GM19397 (cell line): Measurements from ENCODE around the gene INSR.

Experiments
- ATAC-seq: cut with Tn5 transposase; IDR thresholded peaks from one replicate; pipeline ENCODE4 v1.9.1; 2021; ENCODE audit warnings: mild to moderate bottlenecking, moderate library complexity; ENCODE audit not compliant: unreplicated experiment

Gene INSR

GRCh38 chr19:7197119-7197759 lies 97.0 kb downstream of the INSR start:
- peak; percentile 55 for ATAC-seq

- ATAC-seq: no peak
These were observed 97.5 kb downstream of the INSR start for GRCh38 chr19:7196763-7197118.

- no peak for ATAC-seq
These were observed 99.2 kb downstream of the INSR start for GRCh38 chr19:7195046-7195445.

- no peak for ATAC-seq
These were observed 99.6 kb downstream of the INSR start for GRCh38 chr19:7194566-7194965.

GRCh38 chr19:7191946-7192691 lies 102.1 kb downstream of the INSR start:
- no peak for ATAC-seq

- no peak for ATAC-seq
These were observed 105.2 kb downstream of the INSR start for GRCh38 chr19:7188698-7189629.

GRCh38 chr19:7187605-7188339 lies 106.4 kb downstream of the INSR start:
- ATAC-seq: no peak

GRCh38 chr19:7182489-7182888 lies 111.7 kb downstream of the INSR start:
- ATAC-seq: no peak

- no peak for ATAC-seq
These were observed 114.3 kb downstream of the INSR start for GRCh38 chr19:7179917-7180306.

GRCh38 chr19:7177926-7178325 lies 116.3 kb downstream of the INSR start:
- no peak for ATAC-seq

GRCh38 chr19:7176792-7177191 lies 117.4 kb downstream of the INSR start:
- ATAC-seq: no peak

GRCh38 chr19:7172794-7173193 lies 121.4 kb downstream of the INSR start:
- ATAC-seq: no peak

GRCh38 chr19:7170983-7171382 lies 123.2 kb downstream of the INSR start:
- no peak for ATAC-seq

- ATAC-seq: no peak
These were observed 125.3 kb downstream of the INSR start for GRCh38 chr19:7168941-7169340.

- ATAC-seq: no peak
These were observed 132.9 kb downstream of the INSR start for GRCh38 chr19:7161292-7161691.

GRCh38 chr19:7159105-7159933 lies 134.9 kb downstream of the INSR start:
- no peak for ATAC-seq

GRCh38 chr19:7153022-7153421 lies 141.2 kb downstream of the INSR start:
- no peak for ATAC-seq

- ATAC-seq: no peak
These were observed 141.6 kb downstream of the INSR start for GRCh38 chr19:7152568-7152967.

GRCh38 chr19:7149956-7150705 lies 144.1 kb downstream of the INSR start:
- no peak for ATAC-seq
